ENCODE results near the gene SLC25A25.
"Not testable (repeated sequence)": the region's sequence is repeated elsewhere in the genome, so short reads cannot be mapped to it uniquely, and the experiment has no call there.

The SLC25A25 gene

DNA sequence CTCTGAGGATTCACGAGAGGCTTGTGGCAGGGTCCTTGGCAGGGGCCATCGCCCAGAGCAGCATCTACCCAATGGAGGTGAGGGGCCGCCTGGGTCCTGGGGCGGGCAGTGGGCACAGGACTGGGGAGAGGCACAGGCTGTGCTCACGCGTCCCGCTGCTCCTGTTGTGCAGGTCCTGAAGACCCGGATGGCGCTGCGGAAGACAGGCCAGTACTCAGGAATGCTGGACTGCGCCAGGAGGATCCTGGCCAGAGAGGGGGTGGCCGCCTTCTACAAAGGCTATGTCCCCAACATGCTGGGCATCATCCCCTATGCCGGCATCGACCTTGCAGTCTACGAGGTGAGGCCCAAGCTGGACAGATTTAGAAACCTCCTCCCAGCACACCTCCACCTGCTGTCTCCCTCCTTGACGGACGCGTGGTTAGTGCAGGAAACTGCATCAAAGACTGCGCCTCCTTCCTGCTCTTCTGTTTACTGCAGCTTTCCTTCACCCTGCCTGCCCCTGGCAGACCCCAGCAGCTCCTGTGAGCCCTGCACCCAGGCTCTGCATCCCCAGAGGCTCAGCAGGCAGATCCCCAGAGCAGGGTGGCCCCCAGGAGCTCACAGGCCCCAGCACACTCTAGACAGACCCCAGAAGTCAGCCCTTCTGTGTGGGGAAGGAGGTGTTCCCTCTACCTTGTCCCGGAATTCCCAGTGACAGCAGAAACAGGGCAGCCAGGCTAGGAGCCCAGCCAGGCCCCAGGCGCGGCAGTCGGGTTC, 38.3 kb downstream of the SLC25A25 start:
- Histone ChIP-seq H3K36me3 (ENCODE audit: insufficient read depth, low read length) (peaks cover 59% of the 10 kb centered on the region), H3K4me1 (ENCODE audit: insufficient read depth, low read length) (0 out of 2 replicates have a peak, but pooled peaks cover 3% of the 10 kb centered on the region), H3K27me3 (ENCODE audit: insufficient read depth, low read length) (no peaks in the 10 kb centered on the region), H3K27ac (ENCODE audit: low read depth, low read length) (no peak overlapping the region), H3K9ac (ENCODE audit: low read depth, low read length) (no peak overlapping the region), H3K4me3 (ENCODE audit: low read length) (no peak overlapping the region), H3K9me3 (ENCODE audit: insufficient read depth, low read depth, low read length) (no peaks in the 10 kb centered on the region)
- 95% methylated on average over 23 of the region's 23 CpGs for WGBS

DNA sequence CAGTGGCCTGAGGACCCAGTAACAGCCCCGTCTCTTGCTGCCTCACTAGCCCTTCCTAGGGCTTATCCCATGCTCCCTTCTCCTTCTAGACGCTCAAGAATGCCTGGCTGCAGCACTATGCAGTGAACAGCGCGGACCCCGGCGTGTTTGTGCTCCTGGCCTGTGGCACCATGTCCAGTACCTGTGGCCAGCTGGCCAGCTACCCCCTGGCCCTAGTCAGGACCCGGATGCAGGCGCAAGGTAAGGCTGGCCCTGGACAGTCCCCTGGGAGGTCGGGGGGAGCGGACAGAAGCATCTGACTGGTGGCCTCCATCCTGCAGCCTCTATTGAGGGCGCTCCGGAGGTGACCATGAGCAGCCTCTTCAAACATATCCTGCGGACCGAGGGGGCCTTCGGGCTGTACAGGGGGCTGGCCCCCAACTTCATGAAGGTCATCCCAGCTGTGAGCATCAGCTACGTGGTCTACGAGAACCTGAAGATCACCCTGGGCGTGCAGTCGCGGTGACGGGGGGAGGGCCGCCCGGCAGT, 39.0 kb downstream of the SLC25A25 start:
- no peak overlapping the region for H3K4me3 ChIP-seq (ENCODE audit: low read length)
- no peak overlapping the region for H3K9ac ChIP-seq (ENCODE audit: low read depth, low read length)
- H3K27ac ChIP-seq (ENCODE audit: low read depth, low read length): no peak overlapping the region
- H3K4me1 ChIP-seq (ENCODE audit: insufficient read depth, low read length): 0 out of 2 replicates have a peak, but pooled peaks cover 3% of the 10 kb centered on the region
- H3K9me3 ChIP-seq (ENCODE audit: insufficient read depth, low read depth, low read length): no peaks in the 10 kb centered on the region
- peaks cover 54% of the 10 kb centered on the region for H3K36me3 ChIP-seq (ENCODE audit: insufficient read depth, low read length)
- no peaks in the 10 kb centered on the region for H3K27me3 ChIP-seq (ENCODE audit: insufficient read depth, low read length)
- 97% methylated on average over 23 of the region's 23 CpGs for whole genome bisulfite sequencing

DNA sequence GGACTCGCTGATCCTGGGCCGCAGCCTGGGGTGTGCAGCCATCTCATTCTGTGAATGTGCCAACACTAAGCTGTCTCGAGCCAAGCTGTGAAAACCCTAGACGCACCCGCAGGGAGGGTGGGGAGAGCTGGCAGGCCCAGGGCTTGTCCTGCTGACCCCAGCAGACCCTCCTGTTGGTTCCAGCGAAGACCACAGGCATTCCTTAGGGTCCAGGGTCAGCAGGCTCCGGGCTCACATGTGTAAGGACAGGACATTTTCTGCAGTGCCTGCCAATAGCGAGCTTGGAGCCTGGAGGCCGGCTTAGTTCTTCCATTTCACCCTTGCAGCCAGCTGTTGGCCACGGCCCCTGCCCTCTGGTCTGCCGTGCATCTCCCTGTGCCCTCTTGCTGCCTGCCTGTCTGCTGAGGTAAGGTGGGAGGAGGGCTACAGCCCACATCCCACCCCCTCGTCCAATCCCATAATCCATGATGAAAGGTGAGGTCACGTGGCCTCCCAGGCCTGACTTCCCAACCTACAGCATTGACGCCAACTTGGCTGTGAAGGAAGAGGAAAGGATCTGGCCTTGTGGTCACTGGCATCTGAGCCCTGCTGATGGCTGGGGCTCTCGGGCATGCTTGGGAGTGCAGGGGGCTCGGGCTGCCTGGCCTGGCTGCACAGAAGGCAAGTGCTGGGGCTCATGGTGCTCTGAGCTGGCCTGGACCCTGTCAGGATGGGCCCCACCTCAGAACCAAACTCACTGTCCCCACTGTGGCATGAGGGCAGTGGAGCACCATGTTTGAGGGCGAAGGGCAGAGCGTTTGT, 39.6 kb downstream of the SLC25A25 start:
- Histone ChIP-seq H3K36me3 (ENCODE audit: insufficient read depth, low read length) (peaks cover 47% of the 10 kb centered on the region), H3K27ac (ENCODE audit: low read depth, low read length) (no peak overlapping the region), H3K27me3 (ENCODE audit: insufficient read depth, low read length) (no peaks in the 10 kb centered on the region), H3K9me3 (ENCODE audit: insufficient read depth, low read depth, low read length) (no peaks in the 10 kb centered on the region), H3K9ac (ENCODE audit: low read depth, low read length) (no peak overlapping the region), H3K4me1 (ENCODE audit: insufficient read depth, low read length) (0 out of 2 replicates have a peak, but pooled peaks cover 3% of the 10 kb centered on the region), H3K4me3 (ENCODE audit: low read length) (no peak overlapping the region)
- WGBS: 91% methylated on average over 18 of the region's 18 CpGs

DNA sequence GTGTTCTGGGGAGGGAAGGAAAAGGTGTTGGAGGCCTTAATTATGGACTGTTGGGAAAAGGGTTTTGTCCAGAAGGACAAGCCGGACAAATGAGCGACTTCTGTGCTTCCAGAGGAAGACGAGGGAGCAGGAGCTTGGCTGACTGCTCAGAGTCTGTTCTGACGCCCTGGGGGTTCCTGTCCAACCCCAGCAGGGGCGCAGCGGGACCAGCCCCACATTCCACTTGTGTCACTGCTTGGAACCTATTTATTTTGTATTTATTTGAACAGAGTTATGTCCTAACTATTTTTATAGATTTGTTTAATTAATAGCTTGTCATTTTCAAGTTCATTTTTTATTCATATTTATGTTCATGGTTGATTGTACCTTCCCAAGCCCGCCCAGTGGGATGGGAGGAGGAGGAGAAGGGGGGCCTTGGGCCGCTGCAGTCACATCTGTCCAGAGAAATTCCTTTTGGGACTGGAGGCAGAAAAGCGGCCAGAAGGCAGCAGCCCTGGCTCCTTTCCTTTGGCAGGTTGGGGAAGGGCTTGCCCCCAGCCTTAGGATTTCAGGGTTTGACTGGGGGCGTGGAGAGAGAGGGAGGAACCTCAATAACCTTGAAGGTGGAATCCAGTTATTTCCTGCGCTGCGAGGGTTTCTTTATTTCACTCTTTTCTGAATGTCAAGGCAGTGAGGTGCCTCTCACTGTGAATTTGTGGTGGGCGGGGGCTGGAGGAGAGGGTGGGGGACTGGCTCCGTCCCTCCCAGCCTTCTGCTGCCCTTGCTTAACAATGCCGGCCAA, 40.4 kb downstream of the SLC25A25 start:
- Histone ChIP-seq H3K9me3 (ENCODE audit: insufficient read depth, low read depth, low read length) (no peaks in the 10 kb centered on the region), H3K27ac (ENCODE audit: low read depth, low read length) (no peak overlapping the region), H3K36me3 (ENCODE audit: insufficient read depth, low read length) (peaks cover 46% of the 10 kb centered on the region), H3K4me3 (ENCODE audit: low read length) (no peak overlapping the region), H3K4me1 (ENCODE audit: insufficient read depth, low read length) (0 out of 2 replicates have a peak, but pooled peaks cover 3% of the 10 kb centered on the region), H3K9ac (ENCODE audit: low read depth, low read length) (no peak overlapping the region), H3K27me3 (ENCODE audit: insufficient read depth, low read length) (no peaks in the 10 kb centered on the region)
- WGBS: 90% methylated on average over 15 of the region's 15 CpGs

DNA sequence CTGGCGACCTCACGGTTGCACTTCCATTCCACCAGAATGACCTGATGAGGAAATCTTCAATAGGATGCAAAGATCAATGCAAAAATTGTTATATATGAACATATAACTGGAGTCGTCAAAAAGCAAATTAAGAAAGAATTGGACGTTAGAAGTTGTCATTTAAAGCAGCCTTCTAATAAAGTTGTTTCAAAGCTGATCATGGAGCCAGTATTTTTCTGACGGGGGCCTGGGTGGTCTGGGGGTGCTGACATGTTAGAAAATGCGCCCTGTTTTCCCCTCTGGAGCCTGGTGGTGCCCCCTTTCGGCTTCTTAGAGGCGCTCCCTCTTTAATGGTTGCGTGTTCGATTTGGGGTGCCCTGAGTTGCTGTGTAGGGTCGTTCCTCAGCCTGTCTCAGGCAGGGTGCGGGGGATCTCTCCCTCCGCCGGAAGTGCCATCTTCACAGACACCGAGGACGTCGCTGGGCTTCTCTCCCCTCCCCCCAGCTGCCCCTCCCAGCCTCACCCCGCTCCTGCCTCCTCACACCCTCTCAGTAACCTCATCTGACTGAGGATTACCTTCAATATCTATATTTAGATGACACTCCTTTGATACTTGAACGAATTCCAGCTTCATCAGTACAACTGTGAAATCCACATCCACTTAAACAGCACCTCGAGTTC, 41.1 kb downstream of the SLC25A25 start:
- 0 out of 2 replicates have a peak overlapping the region, but pooled peaks have one; percentile 18 for H3K27ac ChIP-seq (ENCODE audit: low read depth, low read length)
- WGBS: 86% methylated on average over 19 of the region's 20 CpGs
- H3K36me3 ChIP-seq (ENCODE audit: insufficient read depth, low read length): peaks cover 44% of the 10 kb centered on the region
- no peaks in the 10 kb centered on the region for H3K9me3 ChIP-seq (ENCODE audit: insufficient read depth, low read depth, low read length)
- 0 out of 2 replicates have a peak, but pooled peaks cover 3% of the 10 kb centered on the region for H3K4me1 ChIP-seq (ENCODE audit: insufficient read depth, low read length)
- H3K9ac ChIP-seq (ENCODE audit: low read depth, low read length): no peak overlapping the region
- no peak overlapping the region for H3K4me3 ChIP-seq (ENCODE audit: low read length)
- no peaks in the 10 kb centered on the region for H3K27me3 ChIP-seq (ENCODE audit: insufficient read depth, low read length)

DNA sequence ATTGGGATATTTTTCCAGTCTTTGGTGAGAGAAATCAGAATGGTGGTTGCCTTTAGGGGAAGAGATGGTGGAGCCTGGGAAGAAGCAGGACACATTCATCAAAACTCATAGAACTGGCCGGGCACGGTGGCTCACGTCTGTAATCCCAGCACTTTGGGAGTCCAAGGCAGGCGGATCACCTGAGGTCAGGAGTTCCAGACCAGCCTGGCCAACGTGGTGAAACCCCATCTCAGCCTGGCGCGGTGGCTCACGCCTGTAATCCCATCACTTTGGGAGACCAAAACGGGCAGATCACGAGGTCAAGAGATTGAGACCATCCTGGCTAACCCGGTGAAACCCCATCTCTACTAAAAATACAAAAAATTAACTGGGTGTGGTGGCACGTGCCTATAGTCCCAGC, 43.7 kb downstream of the SLC25A25 start:
- not testable (repeated sequence) for H3K4me3 ChIP-seq (ENCODE audit: low read length); H3K9me3 ChIP-seq (ENCODE audit: insufficient read depth, low read depth, low read length); H3K27me3 ChIP-seq (ENCODE audit: insufficient read depth, low read length); H3K4me1 ChIP-seq (ENCODE audit: insufficient read depth, low read length); H3K27ac ChIP-seq (ENCODE audit: low read depth, low read length); H3K9ac ChIP-seq (ENCODE audit: low read depth, low read length)
- WGBS: 93% methylated on average over 12 of the region's 12 CpGs
- H3K36me3 ChIP-seq (ENCODE audit: insufficient read depth, low read length): peaks cover 30% of the 10 kb centered on the region

DNA sequence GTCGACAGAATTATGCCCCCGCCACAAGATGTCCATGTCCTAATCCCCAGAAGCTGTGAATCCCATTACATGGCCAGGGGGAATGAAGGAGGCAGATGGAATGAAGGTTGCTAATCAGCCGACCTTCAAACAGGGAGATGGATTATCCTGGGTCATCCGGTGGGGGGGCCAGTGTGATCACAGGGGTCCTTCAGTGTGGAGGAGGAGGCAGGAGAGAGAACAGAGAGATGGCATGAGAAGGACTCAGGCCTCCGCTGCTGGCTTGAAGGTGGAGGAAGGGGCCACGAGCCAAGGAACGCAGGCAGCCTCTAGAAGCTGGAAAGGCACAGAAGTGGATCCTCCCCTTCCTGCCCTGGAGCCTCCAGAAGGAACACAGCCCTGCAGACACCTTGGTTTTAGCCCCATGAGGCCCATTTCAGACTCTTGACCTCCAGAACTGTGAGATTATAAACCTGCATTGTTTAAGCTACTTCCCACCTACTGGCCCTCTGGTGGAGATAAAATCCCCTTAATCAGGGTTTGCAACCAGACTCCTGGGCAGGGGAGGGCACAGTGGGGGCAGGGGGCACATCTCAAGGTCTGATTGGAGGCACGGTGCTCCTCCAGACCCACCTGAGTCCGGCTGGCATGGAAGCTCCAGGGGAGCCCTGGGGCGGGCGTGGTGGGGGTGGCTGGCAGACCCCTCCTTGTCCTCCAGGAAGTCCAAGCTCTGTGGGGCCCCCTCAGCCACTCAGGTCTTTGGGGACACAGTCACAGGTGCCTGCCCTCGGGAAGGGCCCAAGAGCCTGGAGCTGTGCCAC, 45.7 kb downstream of the SLC25A25 start:
- Histone ChIP-seq H3K9ac (ENCODE audit: low read depth, low read length) (no peak overlapping the region), H3K36me3 (ENCODE audit: insufficient read depth, low read length) (peaks cover 15% of the 10 kb centered on the region), H3K27ac (ENCODE audit: low read depth, low read length) (no peak overlapping the region), H3K4me3 (ENCODE audit: low read length) (no peak overlapping the region), H3K27me3 (ENCODE audit: insufficient read depth, low read length) (no peaks in the 10 kb centered on the region), H3K9me3 (ENCODE audit: insufficient read depth, low read depth, low read length) (no peaks in the 10 kb centered on the region), H3K4me1 (ENCODE audit: insufficient read depth, low read length) (0 out of 2 replicates have a peak, but pooled peaks cover 3% of the 10 kb centered on the region)
- 93% methylated on average over 12 of the region's 12 CpGs for WGBS

DNA sequence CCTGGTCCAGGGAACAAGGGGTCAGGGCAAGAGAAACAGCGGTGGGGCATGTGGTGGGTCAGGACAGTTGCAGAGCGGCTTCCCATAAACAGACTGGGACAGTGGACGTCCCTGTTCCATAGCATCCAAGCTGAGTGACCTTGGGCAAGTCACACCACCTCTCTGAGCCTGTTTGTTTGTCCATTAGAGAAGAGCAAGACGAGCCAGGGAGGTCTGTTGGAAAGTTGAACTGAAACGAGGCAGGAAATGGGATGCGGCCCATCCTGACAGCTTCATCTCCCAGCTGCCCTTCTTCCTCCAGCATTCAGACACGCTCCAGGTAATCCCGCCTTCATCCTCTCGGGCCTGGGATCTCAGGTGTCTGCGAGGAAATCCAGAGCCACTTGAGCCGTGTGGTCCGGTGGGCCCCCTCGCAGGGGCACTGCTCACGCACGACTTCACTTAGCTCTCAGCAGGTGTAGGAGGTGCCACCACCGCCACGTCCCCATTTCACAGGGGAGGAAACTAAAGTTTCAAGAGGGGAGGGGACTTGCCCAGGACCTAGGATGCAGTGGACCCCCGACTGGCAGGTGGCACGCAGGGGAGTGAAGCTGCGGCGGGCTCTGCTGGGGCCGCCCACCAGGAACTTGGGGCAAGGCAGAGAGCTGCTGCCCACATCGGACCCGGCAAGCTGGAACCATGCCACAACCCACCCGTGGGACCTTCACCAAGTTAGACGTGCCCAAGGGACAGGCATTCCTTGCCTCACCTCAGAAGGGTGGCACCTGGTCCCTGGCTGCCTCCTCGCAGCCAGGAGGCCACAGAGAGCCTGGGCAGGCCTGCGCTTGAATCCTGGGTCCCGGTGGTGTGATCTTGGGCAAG, 46.5 kb downstream of the SLC25A25 start:
- no peak overlapping the region for H3K27ac ChIP-seq (ENCODE audit: low read depth, low read length)
- 95% methylated on average over 29 of the region's 29 CpGs for WGBS
- no peak overlapping the region for H3K4me3 ChIP-seq (ENCODE audit: low read length)
- no peaks in the 10 kb centered on the region for H3K27me3 ChIP-seq (ENCODE audit: insufficient read depth, low read length)
- H3K9ac ChIP-seq (ENCODE audit: low read depth, low read length): no peak overlapping the region
- H3K4me1 ChIP-seq (ENCODE audit: insufficient read depth, low read length): no peaks in the 10 kb centered on the region
- no peaks in the 10 kb centered on the region for H3K9me3 ChIP-seq (ENCODE audit: insufficient read depth, low read depth, low read length)
- H3K36me3 ChIP-seq (ENCODE audit: insufficient read depth, low read length): peaks cover 15% of the 10 kb centered on the region

DNA sequence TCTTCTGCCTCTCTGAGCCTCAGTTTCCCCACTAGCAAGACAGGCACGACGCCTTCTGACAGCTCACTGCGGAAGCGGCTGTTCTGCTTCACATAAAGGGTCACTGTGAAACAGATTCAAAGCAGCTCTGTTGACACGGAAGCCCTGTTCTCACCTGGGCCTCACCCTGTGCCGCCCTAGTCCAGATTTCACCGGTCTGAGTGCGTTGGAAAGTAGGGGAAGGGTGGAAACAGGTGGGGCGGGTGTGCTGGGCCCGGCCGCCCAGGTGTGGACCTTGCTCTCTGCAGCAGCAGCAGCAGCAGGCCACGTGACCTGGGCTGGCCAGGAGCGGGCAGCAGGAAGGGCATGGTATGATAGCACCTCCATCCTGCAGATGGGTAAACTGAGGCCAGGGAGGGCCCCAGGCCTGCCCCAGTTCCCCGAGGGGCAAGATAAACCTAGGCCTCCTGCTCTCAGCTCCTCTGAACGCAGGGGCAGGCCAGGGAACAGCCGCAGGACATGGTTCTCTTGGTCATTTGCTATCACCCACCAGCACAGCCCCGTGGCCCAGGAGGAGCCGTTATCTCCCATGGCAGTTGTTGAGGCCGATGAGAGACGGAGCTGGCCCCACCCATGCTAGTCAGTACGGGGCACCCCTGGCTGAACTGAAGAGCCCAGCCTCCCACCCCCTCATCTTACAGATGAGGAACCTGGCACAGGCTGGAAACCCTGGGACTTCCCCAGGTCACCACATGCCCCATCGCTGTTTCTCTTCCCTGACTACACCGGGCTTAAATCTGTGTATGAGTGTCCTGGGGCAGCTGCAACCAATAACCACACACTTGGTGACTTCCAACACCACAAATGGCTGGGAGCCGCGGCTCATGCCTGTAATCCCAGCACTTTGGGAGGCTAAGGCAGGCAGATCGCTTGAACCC, 47.4 kb downstream of the SLC25A25 start:
- Histone ChIP-seq H3K27ac (ENCODE audit: low read depth, low read length) (no peak overlapping the region), H3K4me1 (ENCODE audit: insufficient read depth, low read length) (no peaks in the 10 kb centered on the region), H3K9ac (ENCODE audit: low read depth, low read length) (no peak overlapping the region), H3K9me3 (ENCODE audit: insufficient read depth, low read depth, low read length) (no peaks in the 10 kb centered on the region), H3K36me3 (ENCODE audit: insufficient read depth, low read length) (peaks cover 18% of the 10 kb centered on the region), H3K4me3 (ENCODE audit: low read length) (no peak overlapping the region), H3K27me3 (ENCODE audit: insufficient read depth, low read length) (no peaks in the 10 kb centered on the region)
- WGBS: 90% methylated on average over 26 of the region's 26 CpGs
